ENCODE measurements around the gene ARHGAP26.

ARHGAP26 gene

GRCh38 chr5:142815469-142815868 is 45.3 kb downstream of the ARHGAP26 start:
- TF ChIP-seq CTCF (IDR thresholded peaks at IDR 0.05; ENCODE audit: low read depth, low read length, missing control alignments): no peak
- no peak overlapping the region for H3K4me3 ChIP-seq (replicated peaks; ENCODE audit: low read depth, low read length)
- DNase-seq (ENCODE audit: extremely low read depth, low read depth): no peak

- no peak for DNase-seq (ENCODE audit: extremely low read depth, low read depth)
Measured at GRCh38 chr5:142816531-142817430, 46.6 kb downstream of the ARHGAP26 start.

GRCh38 chr5:142817949-142818431 is 47.8 kb downstream of the ARHGAP26 start:
- TF ChIP-seq CTCF (IDR thresholded peaks at IDR 0.05; ENCODE audit: low read depth, low read length, missing control alignments): no peak
- no peak for DNase-seq (ENCODE audit: extremely low read depth, low read depth)
- no peak overlapping the region for H3K4me3 ChIP-seq (replicated peaks; ENCODE audit: low read depth, low read length)

More at GRCh38 chr5:142816531-142817430, 46.6 kb downstream of the ARHGAP26 start:
- H3K4me3 ChIP-seq (replicated peaks; ENCODE audit: low read depth, low read length): no peak overlapping the region
- TF ChIP-seq CTCF (IDR thresholded peaks at IDR 0.05; ENCODE audit: low read depth, low read length, missing control alignments): no peak

- no peak for DNase-seq (ENCODE audit: extremely low read depth, low read depth)
- TF ChIP-seq CTCF (IDR thresholded peaks at IDR 0.05; ENCODE audit: low read depth, low read length, missing control alignments): no peak
- no peak overlapping the region for H3K4me3 ChIP-seq (replicated peaks; ENCODE audit: low read depth, low read length)
Measured at GRCh38 chr5:142819292-142819691, 49.1 kb downstream of the ARHGAP26 start.

GRCh38 chr5:142819825-142820224 is 49.6 kb downstream of the ARHGAP26 start:
- no peak overlapping the region for H3K4me3 ChIP-seq (replicated peaks; ENCODE audit: low read depth, low read length)
- no peak for DNase-seq (ENCODE audit: extremely low read depth, low read depth)
- no peak for TF ChIP-seq CTCF (IDR thresholded peaks at IDR 0.05; ENCODE audit: low read depth, low read length, missing control alignments)

- TF ChIP-seq CTCF (IDR thresholded peaks at IDR 0.05; ENCODE audit: low read depth, low read length, missing control alignments): no peak
- no peak overlapping the region for H3K4me3 ChIP-seq (replicated peaks; ENCODE audit: low read depth, low read length)
- no peak for DNase-seq (ENCODE audit: extremely low read depth, low read depth)
Measured at GRCh38 chr5:142820447-142820846, 50.3 kb downstream of the ARHGAP26 start.

Data from HFF-Myc (cell line).